Measurements from ENCODE around the gene RANBP1.

Gene RANBP1

DNA sequence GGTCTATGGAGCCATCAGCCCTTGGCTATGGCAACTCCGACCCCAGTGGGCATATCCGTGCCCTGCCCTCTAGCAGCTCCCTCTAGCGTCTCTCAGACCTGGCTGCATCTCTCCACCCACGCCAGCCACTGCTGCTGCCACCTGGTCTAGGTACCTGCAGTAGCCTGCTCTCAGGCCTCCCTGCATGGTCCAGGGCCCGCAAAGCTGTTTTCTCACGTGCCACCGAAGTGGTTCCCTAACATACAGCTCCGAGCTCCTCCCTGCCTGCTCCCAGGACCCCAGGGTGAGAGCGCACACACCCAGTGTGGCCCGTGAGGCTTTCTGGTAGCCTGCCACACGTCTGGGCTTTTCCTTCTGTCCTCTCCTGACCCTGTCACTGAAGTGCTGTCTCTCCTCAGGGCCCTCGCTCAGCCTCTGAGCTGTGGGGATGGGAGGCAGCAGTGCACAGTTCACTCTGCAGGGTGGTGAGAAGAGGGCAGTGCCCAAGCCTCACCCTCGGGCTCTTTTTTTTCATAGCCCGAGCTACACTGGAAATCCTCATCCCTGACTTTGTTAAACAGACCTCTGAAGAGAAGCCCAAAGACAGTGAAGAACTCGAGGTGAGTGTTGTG, 21.6 kb upstream of the RANBP1 start:
- POLR2A ChIA-PET = no interaction called here
- WGBS (ENCODE audit: insufficient coverage) = 97% methylated on average over 15 of the region's 15 CpGs
- H3K4me1 ChIP-seq (ENCODE audit: control extremely low read depth in 1 of 4, control insufficient read depth in 4 of 4, insufficient read depth in 4 of 4, low read length in 3 of 4) = peaks cover 0 to 7% (median 0%) of the 10 kb centered on the region in 4 experiments
- peaks cover 40 to 95% (median 73%) of the 10 kb centered on the region in 4 experiments for H3K36me3 ChIP-seq (ENCODE audit: control insufficient read depth in 4 of 4, insufficient read depth in 4 of 4, low read length in 3 of 4)
- DNase-seq = no peak
- H3K27ac ChIP-seq (ENCODE audit: insufficient read depth in 1 of 2, low read depth in 1 of 2, low read length in 2 of 2, poor library complexity in 1 of 2, severe bottlenecking in 2 of 2) = no peak overlapping the region
- H3K4me3 ChIP-seq (ENCODE audit: control insufficient read depth in 1 of 7, extremely low read depth in 1 of 7, insufficient read depth in 4 of 7, low read depth in 2 of 7, low read length in 6 of 7) = no peak overlapping the region
- H3K27me3 ChIP-seq (replicated peaks in 2 of 5; ENCODE audit: control insufficient read depth in 4 of 5, insufficient read depth in 5 of 5, low read length in 4 of 5) = no peaks in the 10 kb centered on the region
- peaks cover 0 to 13% (median 4%) of the 10 kb centered on the region in 5 experiments for H3K9me3 ChIP-seq (ENCODE audit: control extremely low read depth in 1 of 5, control insufficient read depth in 4 of 5, insufficient read depth in 2 of 5, low read depth in 1 of 5, low read length in 4 of 5)
- CTCF ChIA-PET = interaction anchor here (0.7 to 0.9 kb wide), 2 partner anchors 9 to 14 kb away, joined by 3 read pairs; no protein-coding TSS in a partner anchor

DNA sequence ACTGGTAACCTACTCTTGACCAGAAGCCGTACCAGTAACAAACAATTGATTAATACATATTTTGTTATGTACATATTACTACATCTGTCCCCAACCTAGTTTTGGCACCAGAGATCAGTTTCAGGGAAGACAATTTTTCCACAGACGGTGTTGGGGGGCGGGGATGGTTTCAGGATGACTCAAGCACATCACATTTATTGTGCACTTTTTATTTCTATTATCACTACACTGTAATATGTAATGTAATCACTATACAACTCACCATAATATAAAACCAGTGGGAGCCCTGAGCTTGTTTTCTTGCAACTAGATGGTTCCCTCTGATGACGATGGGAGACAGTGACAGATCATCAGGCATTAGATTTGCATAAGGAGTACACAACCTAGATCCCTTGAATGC, 20.4 kb upstream of the RANBP1 start:
- H3K4me3 ChIP-seq (ENCODE audit: control insufficient read depth in 1 of 7, extremely low read depth in 1 of 7, insufficient read depth in 4 of 7, low read depth in 2 of 7, low read length in 6 of 7) = no peak overlapping the region
- H3K36me3 ChIP-seq (ENCODE audit: control insufficient read depth in 4 of 4, insufficient read depth in 4 of 4, low read length in 3 of 4) = peaks cover 39 to 93% (median 72%) of the 10 kb centered on the region in 4 experiments
- H3K27me3 ChIP-seq (replicated peaks in 2 of 5; ENCODE audit: control insufficient read depth in 4 of 5, insufficient read depth in 5 of 5, low read length in 4 of 5) = no peaks in the 10 kb centered on the region
- peaks cover 0 to 13% (median 4%) of the 10 kb centered on the region in 5 experiments for H3K9me3 ChIP-seq (ENCODE audit: control extremely low read depth in 1 of 5, control insufficient read depth in 4 of 5, insufficient read depth in 2 of 5, low read depth in 1 of 5, low read length in 4 of 5)
- ChIA-PET CTCF (interaction anchor here (0.6 to 3.0 kb wide), 2 partner anchors 9 to 15 kb away, joined by 3 to 7 read pairs; no protein-coding TSS in a partner anchor), POLR2A (no interaction called here)
- WGBS (ENCODE audit: insufficient coverage) = 100% methylated on average over 1 of the region's 4 CpGs
- H3K4me1 ChIP-seq (ENCODE audit: control extremely low read depth in 1 of 4, control insufficient read depth in 4 of 4, insufficient read depth in 4 of 4, low read length in 3 of 4) = peaks cover 0 to 4% (median 0%) of the 10 kb centered on the region in 4 experiments
- no peak overlapping the region for H3K27ac ChIP-seq (ENCODE audit: insufficient read depth in 1 of 2, low read depth in 1 of 2, low read length in 2 of 2, poor library complexity in 1 of 2, severe bottlenecking in 2 of 2)
- DNase-seq = no peak

DNA sequence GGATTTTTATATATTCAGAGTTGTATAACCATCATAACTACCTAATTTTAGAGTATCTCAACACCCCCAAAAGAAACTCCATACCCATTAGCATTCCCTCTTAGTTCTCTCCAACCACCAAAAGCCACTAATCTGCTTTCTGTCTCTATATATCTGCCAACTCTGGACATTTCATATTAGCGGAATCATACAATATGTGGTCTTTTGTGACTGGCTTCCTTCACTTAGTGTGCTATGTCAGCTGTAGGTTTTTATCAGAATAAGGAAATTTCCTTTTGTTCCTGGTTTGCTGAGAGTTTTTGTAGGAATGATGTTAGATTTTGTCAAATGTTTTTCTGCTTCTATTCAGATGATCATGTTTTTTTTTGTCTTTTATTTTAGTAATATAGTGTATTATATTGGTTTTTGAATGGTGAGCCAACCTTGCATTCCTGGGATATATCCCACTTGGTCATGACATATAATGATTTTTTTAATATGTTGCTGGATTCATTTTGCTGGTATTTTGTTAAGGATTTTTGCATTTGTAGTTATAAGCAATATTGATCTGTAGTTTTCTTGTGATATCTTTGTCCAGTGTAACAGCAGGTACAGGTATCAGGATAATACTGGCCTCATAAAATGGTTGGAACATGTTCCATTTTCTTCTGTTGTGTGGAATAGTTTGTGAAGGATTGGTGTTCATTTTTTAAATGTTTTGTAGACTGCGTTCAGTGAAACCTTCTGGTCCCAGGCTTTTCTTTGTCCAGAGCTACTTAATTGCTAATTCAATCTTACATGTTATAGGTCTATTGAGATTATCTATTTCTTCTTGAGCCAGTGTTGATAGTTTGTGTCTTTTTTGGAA, 19.1 kb upstream of the RANBP1 start:
- Histone ChIP-seq H3K9me3 (ENCODE audit: control extremely low read depth in 1 of 5, control insufficient read depth in 4 of 5, insufficient read depth in 2 of 5, low read depth in 1 of 5, low read length in 4 of 5) (peaks cover 0 to 13% (median 4%) of the 10 kb centered on the region in 5 experiments), H3K27me3 (replicated peaks in 2 of 5; ENCODE audit: control insufficient read depth in 4 of 5, insufficient read depth in 5 of 5, low read length in 4 of 5) (no peaks in the 10 kb centered on the region), H3K27ac (ENCODE audit: insufficient read depth in 1 of 2, low read depth in 1 of 2, low read length in 2 of 2, poor library complexity in 1 of 2, severe bottlenecking in 2 of 2) (no peak overlapping the region), H3K36me3 (ENCODE audit: control insufficient read depth in 4 of 4, insufficient read depth in 4 of 4, low read length in 3 of 4) (peaks cover 39 to 88% (median 68%) of the 10 kb centered on the region in 4 experiments), H3K4me1 (ENCODE audit: control extremely low read depth in 1 of 4, control insufficient read depth in 4 of 4, insufficient read depth in 4 of 4, low read length in 3 of 4) (peaks cover 0 to 6% (median 4%) of the 10 kb centered on the region in 4 experiments), H3K4me3 (ENCODE audit: control insufficient read depth in 1 of 7, extremely low read depth in 1 of 7, insufficient read depth in 4 of 7, low read depth in 2 of 7, low read length in 6 of 7) (no peak overlapping the region)
- WGBS (ENCODE audit: insufficient coverage) = no CpG with 5 or more reads among the region's 2 CpGs
- CTCF ChIA-PET = interaction anchor here (1.3 to 3.0 kb wide), 3 partner anchors 9 to 33 kb away, joined by 3 to 7 read pairs (median 4); no protein-coding TSS in a partner anchor
- POLR2A ChIA-PET = interaction anchor here (0.6 kb wide), 1 partner anchor 26 kb away, joined by 6 read pairs; no protein-coding TSS in a partner anchor
- DNase-seq = peak in 2 of 3 donors; percentile 49 to 58

DNA sequence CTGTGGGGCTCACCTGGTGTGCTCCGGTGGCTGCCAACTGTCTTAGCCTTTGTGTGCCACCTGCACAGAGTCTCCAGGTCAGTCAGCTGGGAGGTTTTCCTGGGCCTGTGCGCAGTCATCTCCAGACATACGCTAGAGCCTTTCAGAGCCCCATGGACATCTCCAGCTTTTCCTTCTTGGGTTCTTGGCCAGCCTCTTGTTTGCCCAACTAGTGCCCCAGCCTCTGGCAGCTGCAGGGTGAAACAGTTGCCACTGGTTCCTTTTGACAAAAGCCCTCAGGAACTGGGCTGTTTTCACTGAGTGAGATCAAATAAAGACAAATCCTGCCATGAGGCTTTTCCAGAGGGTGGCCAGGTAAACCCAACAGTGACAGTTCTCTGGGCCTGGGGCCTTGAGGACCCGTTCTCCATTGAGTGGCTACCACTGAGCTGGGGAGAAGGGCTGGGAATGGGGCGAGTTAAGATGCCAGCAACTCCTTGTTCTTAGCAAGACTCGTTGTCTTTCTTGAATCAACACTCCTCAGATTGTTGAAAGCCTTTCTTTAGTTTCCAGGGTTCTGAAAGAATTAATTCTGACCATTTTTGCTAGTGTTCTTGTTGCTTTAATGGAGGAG, 16.7 kb upstream of the RANBP1 start:
- no peak overlapping the region for H3K4me3 ChIP-seq (ENCODE audit: control insufficient read depth in 1 of 7, extremely low read depth in 1 of 7, insufficient read depth in 4 of 7, low read depth in 2 of 7, low read length in 6 of 7)
- peaks cover 30 to 81% (median 58%) of the 10 kb centered on the region in 4 experiments for H3K36me3 ChIP-seq (ENCODE audit: control insufficient read depth in 4 of 4, insufficient read depth in 4 of 4, low read length in 3 of 4)
- no peak for DNase-seq
- no peaks in the 10 kb centered on the region for H3K27me3 ChIP-seq (replicated peaks in 2 of 5; ENCODE audit: control insufficient read depth in 4 of 5, insufficient read depth in 5 of 5, low read length in 4 of 5)
- H3K4me1 ChIP-seq (ENCODE audit: control extremely low read depth in 1 of 4, control insufficient read depth in 4 of 4, insufficient read depth in 4 of 4, low read length in 3 of 4) = peaks cover 0 to 10% (median 9%) of the 10 kb centered on the region in 4 experiments
- H3K27ac ChIP-seq (ENCODE audit: insufficient read depth in 1 of 2, low read depth in 1 of 2, low read length in 2 of 2, poor library complexity in 1 of 2, severe bottlenecking in 2 of 2) = no peak overlapping the region
- POLR2A ChIA-PET = no interaction called here
- H3K9me3 ChIP-seq (ENCODE audit: control extremely low read depth in 1 of 5, control insufficient read depth in 4 of 5, insufficient read depth in 2 of 5, low read depth in 1 of 5, low read length in 4 of 5) = peaks cover 0 to 13% (median 4%) of the 10 kb centered on the region in 5 experiments
- 100% methylated on average over 5 of the region's 6 CpGs for WGBS (ENCODE audit: insufficient coverage)
- CTCF ChIA-PET = no interaction called here

DNA sequence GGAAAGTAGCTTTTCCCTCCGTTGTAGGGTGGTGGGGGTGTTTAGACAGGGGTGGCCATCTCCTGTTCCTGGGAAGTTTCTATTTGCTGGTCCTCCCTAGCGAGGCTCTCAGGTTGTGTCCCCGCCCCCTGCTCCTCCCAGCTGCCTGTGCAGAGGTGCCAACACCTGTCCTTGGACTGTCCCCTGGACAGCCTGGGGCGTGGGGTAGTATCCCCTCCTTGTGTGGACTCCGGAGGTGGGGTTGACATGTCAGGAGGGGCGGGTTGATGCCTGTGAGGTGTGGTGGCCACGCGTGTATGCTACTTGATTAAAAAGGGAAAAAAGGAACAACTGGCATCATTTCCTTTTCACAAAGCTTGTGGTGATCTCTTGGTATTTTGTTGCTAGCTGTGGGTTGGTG, 14.3 kb upstream of the RANBP1 start:
- Histone ChIP-seq H3K9me3 (ENCODE audit: control extremely low read depth in 1 of 5, control insufficient read depth in 4 of 5, insufficient read depth in 2 of 5, low read depth in 1 of 5, low read length in 4 of 5) (peaks cover 0 to 7% (median 0%) of the 10 kb centered on the region in 5 experiments), H3K4me3 (ENCODE audit: control insufficient read depth in 1 of 7, extremely low read depth in 1 of 7, insufficient read depth in 4 of 7, low read depth in 2 of 7, low read length in 6 of 7) (peak overlapping the region in 1 of 7 experiments; percentile 4), H3K27me3 (replicated peaks in 2 of 5; ENCODE audit: control insufficient read depth in 4 of 5, insufficient read depth in 5 of 5, low read length in 4 of 5) (no peaks in the 10 kb centered on the region), H3K36me3 (ENCODE audit: control insufficient read depth in 4 of 4, insufficient read depth in 4 of 4, low read length in 3 of 4) (peaks cover 18 to 81% (median 55%) of the 10 kb centered on the region in 4 experiments), H3K27ac (ENCODE audit: insufficient read depth in 1 of 2, low read depth in 1 of 2, low read length in 2 of 2, poor library complexity in 1 of 2, severe bottlenecking in 2 of 2) (peak overlapping the region in 1 of 2 experiments; percentile 49), H3K4me1 (ENCODE audit: control extremely low read depth in 1 of 4, control insufficient read depth in 4 of 4, insufficient read depth in 4 of 4, low read length in 3 of 4) (peaks cover 0 to 10% (median 9%) of the 10 kb centered on the region in 4 experiments)
- ChIA-PET POLR2A (no interaction called here), CTCF (interaction anchor here (0.6 to 1.4 kb wide), 6 partner anchors 9 to 412 kb away, joined by 3 to 4 read pairs (median 3); no protein-coding TSS in a partner anchor)
- 90% methylated on average over 2 of the region's 8 CpGs for WGBS (ENCODE audit: insufficient coverage)
- DNase-seq = peak in 2 of 3 donors; percentile 33 to 40

DNA sequence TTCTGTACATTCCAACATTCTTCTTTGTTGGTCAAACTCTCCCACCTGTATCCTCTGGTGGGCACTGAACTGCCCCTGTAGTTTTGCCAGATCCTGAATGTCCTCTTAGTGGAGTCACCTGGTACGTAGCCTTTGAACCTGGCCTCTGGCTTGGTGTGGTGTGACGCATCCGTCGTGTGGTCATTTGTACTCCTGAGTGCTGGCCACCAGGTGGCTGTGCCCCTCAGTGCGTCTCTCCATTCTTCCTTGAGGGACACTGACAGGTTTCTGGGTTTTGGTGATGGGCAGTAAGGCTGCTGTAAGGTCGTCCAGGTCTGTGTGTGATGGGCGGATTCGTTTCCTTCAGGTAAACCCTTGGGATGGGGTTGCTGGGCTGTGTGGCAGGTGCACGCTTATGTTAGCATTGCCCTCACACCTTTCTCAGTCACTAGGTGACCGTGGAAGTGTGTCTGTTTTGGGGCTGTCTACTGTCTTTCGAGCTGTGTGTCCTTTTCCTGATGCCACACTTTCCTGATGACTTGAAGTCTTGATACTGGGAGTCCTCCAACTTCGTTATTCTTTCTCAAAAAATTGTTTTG, 13.6 kb upstream of the RANBP1 start:
- H3K27me3 ChIP-seq (replicated peaks in 2 of 5; ENCODE audit: control insufficient read depth in 4 of 5, insufficient read depth in 5 of 5, low read length in 4 of 5) = no peaks in the 10 kb centered on the region
- ChIA-PET POLR2A (no interaction called here), CTCF (interaction anchor here (1.0 to 1.2 kb wide), 4 partner anchors 8 to 21 kb away, joined by 3 read pairs; no protein-coding TSS in a partner anchor)
- no peak overlapping the region for H3K27ac ChIP-seq (ENCODE audit: insufficient read depth in 1 of 2, low read depth in 1 of 2, low read length in 2 of 2, poor library complexity in 1 of 2, severe bottlenecking in 2 of 2)
- peaks cover 0 to 10% (median 9%) of the 10 kb centered on the region in 4 experiments for H3K4me1 ChIP-seq (ENCODE audit: control extremely low read depth in 1 of 4, control insufficient read depth in 4 of 4, insufficient read depth in 4 of 4, low read length in 3 of 4)
- no peak overlapping the region for H3K4me3 ChIP-seq (ENCODE audit: control insufficient read depth in 1 of 7, extremely low read depth in 1 of 7, insufficient read depth in 4 of 7, low read depth in 2 of 7, low read length in 6 of 7)
- WGBS (ENCODE audit: insufficient coverage) = 98% methylated on average over 12 of the region's 12 CpGs
- peaks cover 0 to under 1% (median 0%) of the 10 kb centered on the region in 5 experiments for H3K9me3 ChIP-seq (ENCODE audit: control extremely low read depth in 1 of 5, control insufficient read depth in 4 of 5, insufficient read depth in 2 of 5, low read depth in 1 of 5, low read length in 4 of 5)
- peaks cover 17 to 81% (median 56%) of the 10 kb centered on the region in 4 experiments for H3K36me3 ChIP-seq (ENCODE audit: control insufficient read depth in 4 of 4, insufficient read depth in 4 of 4, low read length in 3 of 4)
- no peak for DNase-seq
